Central memory CD8-positive, alpha-beta T cell (primary cell): ENCODE measurements around the gene OSTN.

Source experiments
- ATAC-seq: fragments of 150-1000 bp; cut with Tn5 transposase; replicated peaks from 2 replicates; pipeline ENCODE4 v1.10.0; 2022; ENCODE audit warnings: mild to moderate bottlenecking, moderate FRiP score, moderate number of reproducible peaks; ENCODE audit not compliant: poor library complexity, severe bottlenecking; ENCODE audit errors: extremely low read depth
- DNase-seq, 2 donors: peaks; one replicate each; pipeline ENCODE4 v3.0.0; 2021; ENCODE audit warnings: low spot score in 2 of 2
- H3K27ac Mint-ChIP-seq: one replicate; pipeline ENCODE4 v1.8.0; 2022; ENCODE audit warnings: low read depth, mild to moderate bottlenecking, moderate library complexity, mixed read lengths
- H3K27me3 Mint-ChIP-seq: one replicate; pipeline ENCODE4 v1.8.0; 2022; ENCODE audit warnings: mixed read lengths
- H3K36me3 Mint-ChIP-seq: one replicate; pipeline ENCODE4 v1.8.0; 2022; ENCODE audit warnings: mild to moderate bottlenecking, moderate library complexity, mixed read lengths; ENCODE audit not compliant: insufficient read depth
- H3K4me1 Mint-ChIP-seq: one replicate; pipeline ENCODE4 v1.8.0; 2022; ENCODE audit warnings: mixed read lengths
- H3K4me3 Mint-ChIP-seq: one replicate; pipeline ENCODE4 v1.8.0; 2022; ENCODE audit warnings: mild to moderate bottlenecking, moderate library complexity, mixed read lengths
- H3K9me3 Mint-ChIP-seq: one replicate; pipeline ENCODE4 v1.8.0; 2022; ENCODE audit warnings: mixed read lengths

OSTN gene

DNA sequence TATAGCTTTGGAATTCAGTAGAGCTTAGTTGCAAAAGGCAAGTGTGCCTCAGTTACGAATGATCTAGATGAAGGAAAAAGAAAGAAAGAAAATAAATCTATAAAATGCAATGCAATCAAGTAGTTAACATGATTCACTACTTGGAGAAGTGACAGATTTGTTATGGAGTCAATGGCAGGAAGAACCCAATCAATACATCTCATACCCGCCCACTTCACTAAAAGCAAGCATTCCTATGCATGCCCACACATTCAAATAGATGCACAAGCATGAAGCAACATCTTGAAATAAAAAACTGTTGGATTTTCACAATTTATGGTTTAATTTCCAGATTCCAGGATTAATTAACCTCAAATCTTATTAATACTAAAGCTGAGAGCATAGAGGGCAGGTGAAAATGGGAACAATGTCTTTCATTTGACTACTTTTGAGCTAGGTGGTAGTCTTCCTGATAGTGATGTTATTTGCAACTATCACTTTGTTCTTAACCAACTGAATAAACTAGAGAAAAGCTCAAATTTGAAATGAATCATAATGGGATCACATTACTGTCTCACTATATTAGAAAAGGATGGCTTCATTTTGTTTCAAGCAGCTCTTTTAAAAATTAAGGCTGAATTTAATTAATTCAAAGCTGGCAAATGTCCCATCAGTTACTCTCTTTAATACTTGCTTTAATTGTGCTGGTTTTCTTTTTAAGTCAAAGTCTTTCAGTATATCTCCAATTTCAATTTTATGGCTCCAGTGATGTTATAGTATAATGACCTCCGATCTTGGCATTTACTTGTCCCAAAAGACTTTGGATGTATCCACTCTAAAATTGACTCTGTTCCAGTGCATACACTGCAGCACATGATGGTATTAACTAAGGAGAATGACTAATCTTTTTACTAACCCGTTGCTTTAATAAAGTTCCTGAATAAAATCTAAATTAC lies 83.5 kb downstream of the OSTN start:
- no peaks in the 10 kb centered on the region for H3K9me3 Mint-ChIP-seq
- no peaks in the 10 kb centered on the region for H3K27me3 Mint-ChIP-seq
- H3K36me3 Mint-ChIP-seq = no peaks in the 10 kb centered on the region
- no peak overlapping the region for H3K4me3 Mint-ChIP-seq
- ATAC-seq (no peak), DNase-seq (no peak)
- H3K4me1 Mint-ChIP-seq = no peaks in the 10 kb centered on the region
- no peak overlapping the region for H3K27ac Mint-ChIP-seq

DNA sequence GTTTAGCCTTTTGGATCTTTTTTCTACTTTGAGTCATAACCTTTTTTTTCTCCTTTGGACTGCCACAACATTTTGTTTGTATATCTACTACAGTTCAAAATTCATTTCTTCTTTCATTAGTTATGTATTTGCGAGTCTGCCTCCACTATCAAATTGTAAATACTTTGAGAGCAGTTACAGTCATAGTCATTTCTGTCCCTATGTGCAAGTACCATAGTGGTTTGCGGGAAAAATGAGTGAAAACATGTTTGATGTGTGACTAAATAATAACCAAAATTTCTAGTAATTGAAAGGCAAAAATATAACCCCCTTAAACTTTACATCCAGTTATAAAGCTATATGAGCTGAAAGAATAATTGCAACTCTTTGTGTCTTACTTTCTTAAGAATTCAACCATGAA lies 84.4 kb downstream of the OSTN start:
- no peak for ATAC-seq
- DNase-seq = no peak
- no peaks in the 10 kb centered on the region for H3K27me3 Mint-ChIP-seq
- H3K9me3 Mint-ChIP-seq = no peaks in the 10 kb centered on the region
- no peak overlapping the region for H3K4me3 Mint-ChIP-seq
- no peaks in the 10 kb centered on the region for H3K4me1 Mint-ChIP-seq
- H3K36me3 Mint-ChIP-seq = no peaks in the 10 kb centered on the region
- H3K27ac Mint-ChIP-seq = no peak overlapping the region

DNA sequence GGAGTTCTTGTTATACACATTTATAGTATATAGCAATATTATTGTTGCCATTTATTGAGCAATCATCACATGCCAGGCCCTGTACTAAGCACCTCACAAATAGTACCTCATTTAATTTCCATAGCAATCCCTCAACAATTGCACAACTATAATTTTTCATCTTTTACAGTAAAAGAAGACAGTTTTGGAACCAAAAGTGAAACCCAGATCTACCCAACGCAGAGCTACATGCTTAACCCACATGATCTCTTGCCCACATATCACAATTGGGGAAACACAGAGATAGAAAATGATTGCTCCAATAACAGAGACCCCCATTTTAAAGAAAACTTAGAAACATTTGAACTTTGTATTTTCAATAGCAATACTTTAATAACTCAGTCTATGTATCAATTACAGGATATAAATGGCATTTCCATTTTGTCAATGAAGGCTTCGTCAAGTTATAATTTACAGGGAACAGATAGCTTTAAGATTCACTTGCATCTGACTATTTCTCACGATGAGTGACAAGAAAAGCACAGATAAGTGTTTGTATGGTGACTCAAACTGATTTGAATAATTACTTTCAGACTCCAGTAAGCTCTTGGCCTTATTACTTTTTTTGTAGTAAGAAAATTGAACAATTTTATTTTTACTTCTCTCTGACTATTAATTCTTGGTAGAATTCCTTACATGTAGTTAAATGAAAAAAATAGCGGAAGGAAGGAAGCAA lies 91.4 kb downstream of the OSTN start:
- Mint-ChIP-seq H3K4me3 (no peak overlapping the region), H3K27me3 (no peaks in the 10 kb centered on the region), H3K9me3 (no peaks in the 10 kb centered on the region), H3K36me3 (no peaks in the 10 kb centered on the region), H3K4me1 (no peaks in the 10 kb centered on the region), H3K27ac (no peak overlapping the region)
- no peak for DNase-seq
- ATAC-seq = no peak

DNA sequence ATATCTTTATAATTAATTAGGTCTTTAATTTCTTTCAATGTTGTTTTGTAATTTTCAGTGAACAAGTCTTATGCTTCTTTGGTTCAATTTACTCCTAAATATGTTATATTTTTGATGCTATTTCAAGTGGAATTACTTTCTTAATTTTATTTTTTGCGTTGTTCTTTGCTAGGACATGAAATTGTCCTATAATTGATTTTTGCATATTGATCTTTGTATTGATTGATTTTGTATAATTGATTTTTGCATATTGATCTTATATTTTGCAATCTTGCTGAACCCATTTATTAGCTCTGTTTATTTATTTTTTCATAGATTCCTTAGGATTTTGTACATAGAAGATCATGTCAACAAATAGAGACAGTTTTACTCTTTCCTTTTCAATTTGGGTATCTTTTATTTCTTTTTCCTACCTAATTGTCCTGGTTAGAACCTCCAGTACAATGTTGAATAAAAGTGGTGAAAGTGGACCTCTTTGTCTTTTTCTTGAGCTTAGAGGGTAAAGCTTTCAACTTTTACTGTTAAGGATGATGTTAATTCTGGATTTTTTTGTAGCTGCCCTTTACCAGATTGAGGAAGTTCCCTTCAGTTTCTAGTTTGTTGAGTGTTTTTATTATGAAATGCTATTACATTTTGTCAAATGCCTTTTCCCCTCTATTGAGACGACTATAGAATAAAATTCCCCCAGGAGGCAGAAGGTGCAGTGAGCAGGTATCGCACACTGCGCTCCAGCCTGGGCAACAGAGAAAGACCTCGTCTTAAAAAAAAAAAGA lies 93.4 kb downstream of the OSTN start:
- Mint-ChIP-seq H3K4me3 (no peak overlapping the region), H3K27ac (no peak overlapping the region), H3K9me3 (no peaks in the 10 kb centered on the region), H3K4me1 (no peaks in the 10 kb centered on the region), H3K36me3 (no peaks in the 10 kb centered on the region), H3K27me3 (no peaks in the 10 kb centered on the region)
- DNase-seq = no peak
- ATAC-seq = no peak

DNA sequence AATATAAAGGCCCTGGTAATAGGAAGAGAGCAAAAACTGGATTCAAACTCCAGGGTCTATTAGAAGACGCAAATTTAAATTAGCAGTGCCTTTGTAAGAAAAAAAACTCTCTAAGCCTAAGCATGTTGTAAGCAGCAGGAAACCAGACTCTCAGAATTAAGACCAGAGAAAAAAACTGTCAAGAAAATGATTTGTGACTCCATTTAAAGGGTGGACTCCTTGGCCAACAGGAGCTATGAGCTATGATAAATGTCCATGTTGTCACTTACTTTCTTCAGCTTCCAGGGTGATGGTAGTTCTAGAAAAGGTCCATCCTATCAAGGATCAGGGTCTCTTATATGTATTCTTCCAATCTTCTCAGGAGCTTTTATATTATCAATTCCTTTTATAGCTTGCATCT lies 95.2 kb downstream of the OSTN start:
- Mint-ChIP-seq H3K9me3 (no peaks in the 10 kb centered on the region), H3K27ac (no peak overlapping the region), H3K4me1 (no peaks in the 10 kb centered on the region), H3K27me3 (no peaks in the 10 kb centered on the region), H3K36me3 (no peaks in the 10 kb centered on the region), H3K4me3 (no peak overlapping the region)
- no peak for ATAC-seq
- DNase-seq = no peak

DNA sequence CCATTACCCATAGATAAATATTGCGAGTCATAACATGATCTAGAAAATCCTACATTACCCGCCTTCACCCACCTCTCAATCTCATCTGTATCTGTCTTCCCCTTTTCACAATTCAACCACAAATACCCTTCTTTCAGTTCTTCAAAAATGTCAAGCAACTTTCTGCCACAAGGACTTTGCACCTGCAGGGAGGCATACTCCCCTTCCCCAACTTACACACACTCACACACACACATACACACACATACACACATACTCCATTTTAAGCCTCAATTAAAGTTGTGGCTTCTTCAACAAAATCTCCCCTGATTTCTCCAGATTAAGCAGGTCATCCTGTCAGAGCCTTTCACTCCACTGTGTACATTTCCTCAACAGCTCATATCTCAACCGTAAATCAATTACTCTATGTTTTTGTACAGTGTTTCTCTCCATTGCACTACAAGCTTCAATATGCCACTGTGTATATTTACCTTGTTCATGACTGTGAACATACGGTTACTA lies 97.0 kb downstream of the OSTN start:
- Mint-ChIP-seq H3K36me3 (no peaks in the 10 kb centered on the region), H3K27ac (no peak overlapping the region), H3K9me3 (no peaks in the 10 kb centered on the region), H3K27me3 (no peaks in the 10 kb centered on the region), H3K4me1 (no peaks in the 10 kb centered on the region), H3K4me3 (no peak overlapping the region)
- ATAC-seq = no peak
- DNase-seq = no peak

DNA sequence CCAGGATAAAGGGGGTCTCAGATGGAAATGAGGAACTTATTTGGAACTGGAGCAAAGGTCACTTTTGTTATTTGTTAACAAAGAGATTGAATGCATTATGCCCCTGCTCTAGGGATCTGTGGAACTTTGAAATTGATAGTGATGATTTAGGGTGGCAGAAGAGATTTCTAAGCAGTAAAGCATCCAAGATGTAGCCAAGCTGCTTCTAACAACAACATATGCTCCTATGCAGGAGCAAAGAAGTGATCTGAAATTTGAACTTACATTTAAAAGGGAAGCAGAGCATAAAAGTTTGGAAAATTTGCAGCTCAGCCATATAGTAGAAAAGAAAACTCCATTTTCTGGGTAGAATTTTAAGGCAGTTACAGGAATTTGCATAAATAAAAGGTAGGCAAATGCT lies 99.8 kb downstream of the OSTN start:
- H3K27me3 Mint-ChIP-seq = no peaks in the 10 kb centered on the region
- ATAC-seq (no peak), DNase-seq (no peak)
- no peaks in the 10 kb centered on the region for H3K4me1 Mint-ChIP-seq
- H3K4me3 Mint-ChIP-seq = no peak overlapping the region
- H3K36me3 Mint-ChIP-seq = no peaks in the 10 kb centered on the region
- H3K27ac Mint-ChIP-seq = no peak overlapping the region
- no peaks in the 10 kb centered on the region for H3K9me3 Mint-ChIP-seq

DNA sequence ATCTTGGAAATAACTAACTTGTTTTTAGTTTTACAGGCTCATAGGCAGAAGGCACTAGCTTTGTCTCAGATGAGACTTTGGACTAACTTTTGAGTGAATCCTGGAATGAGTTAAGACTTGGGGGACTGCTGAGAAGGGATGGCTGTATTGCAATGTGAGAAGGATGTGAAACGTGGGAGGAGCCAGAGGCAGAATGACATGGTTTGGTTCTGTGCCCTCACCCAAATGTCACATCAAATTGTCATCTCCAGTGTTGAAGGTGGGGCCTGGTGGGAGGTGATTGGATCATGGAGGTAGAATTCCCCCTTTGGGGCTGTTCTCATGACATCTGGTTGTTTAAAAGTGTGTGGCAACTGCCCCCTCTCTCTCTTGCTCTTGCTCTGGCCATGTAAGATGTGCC lies 101.4 kb downstream of the OSTN start:
- ATAC-seq = no peak
- Mint-ChIP-seq H3K27me3 (no peaks in the 10 kb centered on the region), H3K27ac (no peak overlapping the region), H3K4me3 (no peak overlapping the region), H3K36me3 (no peaks in the 10 kb centered on the region), H3K4me1 (no peaks in the 10 kb centered on the region), H3K9me3 (peaks cover 4% of the 10 kb centered on the region)
- DNase-seq = no peak

DNA sequence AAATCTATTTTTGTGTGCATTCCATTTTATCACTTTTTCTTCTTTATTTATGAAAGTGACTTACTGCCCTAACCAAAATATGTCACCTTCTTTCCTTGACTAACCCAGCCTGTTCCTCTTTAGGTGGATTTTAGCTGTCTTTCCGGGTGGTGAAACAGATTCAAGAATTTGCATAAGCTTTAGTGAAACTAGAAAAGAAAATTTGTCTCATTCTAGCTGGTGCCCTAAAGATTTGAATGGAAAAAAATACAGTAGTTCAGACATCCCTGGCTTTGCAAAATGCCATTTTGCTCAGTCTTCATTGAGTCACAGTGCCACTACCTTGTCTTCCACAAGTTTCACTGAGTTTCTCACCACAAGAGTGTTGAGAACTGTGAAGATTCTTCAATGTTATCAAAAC lies 102.0 kb downstream of the OSTN start:
- ATAC-seq (no peak), DNase-seq (no peak)
- no peak overlapping the region for H3K27ac Mint-ChIP-seq
- no peak overlapping the region for H3K4me3 Mint-ChIP-seq
- no peaks in the 10 kb centered on the region for H3K36me3 Mint-ChIP-seq
- peaks cover 4% of the 10 kb centered on the region for H3K9me3 Mint-ChIP-seq
- no peaks in the 10 kb centered on the region for H3K4me1 Mint-ChIP-seq
- H3K27me3 Mint-ChIP-seq = no peaks in the 10 kb centered on the region

DNA sequence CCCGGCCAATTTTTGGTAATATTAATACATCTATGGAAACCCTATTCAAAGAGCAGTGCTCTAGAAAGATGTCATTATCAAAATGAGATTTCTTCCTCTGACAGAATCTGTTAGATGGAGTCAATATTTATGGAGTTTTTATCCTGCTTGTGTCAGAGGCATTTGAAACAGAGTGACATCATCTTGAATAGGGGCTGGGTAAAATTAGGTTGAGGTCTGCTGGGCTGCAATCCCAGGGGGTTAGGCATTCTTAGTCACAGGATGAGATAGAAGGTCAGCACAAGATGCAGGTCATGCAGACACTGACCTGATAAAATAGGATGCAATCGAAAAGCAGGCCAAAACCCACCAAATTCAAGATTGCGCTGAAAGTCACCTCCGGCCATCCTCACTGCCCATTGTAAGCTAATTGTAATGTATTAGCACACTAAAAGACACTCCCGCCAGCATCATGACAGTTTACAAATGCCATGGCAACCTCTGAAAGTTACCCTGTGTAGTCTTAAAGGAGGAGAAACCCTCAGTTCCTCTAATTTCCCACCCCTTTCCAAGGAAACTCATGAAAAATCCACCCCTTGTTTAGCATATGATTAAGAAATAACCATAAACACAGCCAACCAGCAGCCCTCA lies 102.9 kb downstream of the OSTN start:
- no peaks in the 10 kb centered on the region for H3K36me3 Mint-ChIP-seq
- no peak overlapping the region for H3K4me3 Mint-ChIP-seq
- DNase-seq = no peak
- peaks cover 4% of the 10 kb centered on the region for H3K9me3 Mint-ChIP-seq
- no peak overlapping the region for H3K27ac Mint-ChIP-seq
- no peak for ATAC-seq
- no peaks in the 10 kb centered on the region for H3K4me1 Mint-ChIP-seq
- no peaks in the 10 kb centered on the region for H3K27me3 Mint-ChIP-seq

DNA sequence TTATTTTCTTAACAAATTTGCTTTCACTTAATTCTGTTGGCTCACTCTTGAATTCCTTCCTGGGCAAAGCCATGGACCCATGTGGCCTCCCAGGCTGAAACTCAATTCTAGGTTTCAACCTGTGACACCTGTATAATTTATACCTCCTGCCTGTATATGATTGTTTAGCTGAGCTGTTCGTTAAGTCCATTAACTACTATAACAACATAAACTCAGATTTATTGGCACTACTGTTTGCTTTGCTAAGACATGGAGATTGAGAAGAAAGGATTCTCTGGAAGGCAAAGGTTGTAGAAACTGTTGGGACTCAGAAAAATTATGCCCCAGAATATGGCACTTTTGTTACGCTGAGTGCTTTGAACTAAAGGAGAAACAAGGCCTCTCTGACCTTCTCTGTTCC lies 103.4 kb downstream of the OSTN start:
- no peak overlapping the region for H3K4me3 Mint-ChIP-seq
- H3K27ac Mint-ChIP-seq = no peak overlapping the region

DNA sequence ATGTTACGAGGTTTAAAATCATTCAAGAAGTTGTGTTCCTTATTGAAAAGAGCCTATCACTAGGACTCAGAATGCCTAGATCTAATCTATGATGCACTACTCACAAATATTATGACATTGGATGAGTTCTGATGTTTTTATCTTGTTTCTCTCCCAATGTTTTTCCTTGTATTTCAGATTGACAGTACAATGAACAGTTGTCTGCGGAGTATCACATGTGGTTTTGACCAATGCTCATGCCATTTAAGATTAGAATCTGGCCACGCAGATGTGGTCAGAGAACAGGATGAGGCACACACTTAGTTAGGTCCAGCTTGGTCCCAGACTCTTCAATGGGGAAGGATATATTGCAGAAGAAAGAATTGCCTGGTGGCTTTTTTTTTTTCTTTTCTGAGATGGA lies 104.6 kb downstream of the OSTN start:
- Mint-ChIP-seq H3K27me3 (no peaks in the 10 kb centered on the region), H3K4me1 (no peaks in the 10 kb centered on the region), H3K36me3 (no peaks in the 10 kb centered on the region), H3K4me3 (no peak overlapping the region), H3K27ac (no peak overlapping the region), H3K9me3 (peaks cover 4% of the 10 kb centered on the region)
- no peak for ATAC-seq
- DNase-seq = no peak

More for the DNA sequence above, 103.4 kb downstream of the OSTN start:
- Mint-ChIP-seq H3K4me1 (no peaks in the 10 kb centered on the region), H3K36me3 (no peaks in the 10 kb centered on the region), H3K9me3 (peaks cover 4% of the 10 kb centered on the region), H3K27me3 (no peaks in the 10 kb centered on the region)
- DNase-seq (no peak), ATAC-seq (no peak)
